ENCODE measurements around the gene BCKDHB.

GRCh38 chr6:80259118-80259517, 152.6 kb downstream of the BCKDHB start:
- TF ChIP-seq CTCF (IDR thresholded peaks at IDR 0.05): no peak
- no peak for TF ChIP-seq POLR2AphosphoS5 (IDR thresholded peaks at IDR 0.05)
